Cardiac septum (tissue), 1 donor: ENCODE data around the gene ARHGAP26. TPM values are rescaled to one million over a fixed set of nuclear protein-coding genes. Genes with fewer than 3 reads are reported as not detected.
A peak's percentile ranks its signal among the peaks of the same experiment; 100 is the strongest.

ENCODE experiments used
- DNase-seq: peaks from one replicate; pipeline ENCODE4 v3.0.0-alpha.2; 2020; ENCODE audit warnings: low spot score
- intact Hi-C: fragments of 100-400 bp; cut with DNase I; formaldehyde crosslinking; loops from one replicate; pipeline ENCODE4 v1.14.0; 2022
- total RNA-seq: library from RNA; stranded (reverse); fragmentation: NEBNext Ultra II Directional; extraction: Animal tissue kit (Norgen Biotek cat#: 25700); gene quantifications from one replicate; pipeline ENCODE4 v1.2.1, GENCODE V29; 2021
- donor health status: DM: no; HTN: no; CAD: no.

Gene ARHGAP26
- total RNA-seq, 1 donor from 2014 or later, result 32.0 TPM

DNA sequence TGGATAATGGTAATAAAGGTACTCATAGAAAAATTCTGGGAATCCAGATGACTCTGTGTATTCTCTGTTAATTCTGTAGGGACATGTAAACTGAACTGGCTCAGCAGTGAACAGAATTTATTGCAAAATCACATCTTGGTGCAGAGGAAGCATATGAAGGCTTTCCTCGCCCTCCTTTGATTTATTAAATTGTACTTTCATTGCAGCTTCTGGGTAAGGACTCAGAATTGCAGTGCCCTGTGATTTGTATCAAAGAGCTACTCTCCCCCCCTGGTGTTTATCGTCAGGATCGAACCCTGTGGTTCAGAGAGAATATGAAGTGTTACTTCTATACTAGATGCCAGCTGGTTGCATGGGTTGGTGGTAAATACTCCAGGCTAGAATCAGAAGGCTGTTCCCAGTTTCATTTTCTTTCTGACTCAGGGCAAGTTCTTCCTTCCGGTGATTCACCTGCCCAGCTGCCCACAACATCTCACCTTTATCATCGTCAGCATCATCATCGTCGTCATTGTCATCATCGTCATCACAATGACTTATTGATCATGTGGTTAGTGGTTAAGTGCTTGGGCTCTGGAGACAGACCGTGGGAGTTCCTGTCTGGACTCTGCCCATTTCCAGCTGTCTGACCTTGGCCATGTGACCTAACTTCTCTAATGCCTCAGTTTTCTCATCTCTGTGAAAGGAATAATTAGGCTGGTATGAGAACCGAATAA is 238.8 kb downstream of the ARHGAP26 start:
- no peak for DNase-seq
- intact Hi-C loops, result loop anchor here (10.0 kb wide), 1 partner anchor 816 kb away; no protein-coding TSS in a partner anchor

GRCh38 chr5:143010351-143010750 is 240.2 kb downstream of the ARHGAP26 start:
- DNase-seq, result no peak
- intact Hi-C loops, result no loop called here

DNA sequence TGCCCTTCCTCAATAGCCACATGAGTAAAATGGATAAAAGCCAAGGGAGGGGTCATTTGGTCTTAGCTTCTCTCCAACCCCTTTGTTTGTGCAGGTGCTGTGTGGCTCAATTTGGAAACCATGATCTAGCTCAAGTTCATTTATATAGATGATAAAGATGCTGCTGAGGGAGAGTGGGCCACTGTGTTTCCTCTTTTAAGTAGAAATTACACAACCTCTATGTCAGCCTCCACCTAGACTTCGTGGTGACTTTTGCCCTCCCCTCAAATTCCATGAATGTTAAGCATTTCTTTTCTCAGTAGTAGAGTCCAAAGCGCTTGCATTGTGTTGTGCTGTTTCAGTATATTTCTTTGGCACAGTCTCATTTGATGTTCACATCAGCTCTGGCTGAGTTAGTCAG is 241.4 kb downstream of the ARHGAP26 start:
- intact Hi-C loops, result no loop called here

DNA sequence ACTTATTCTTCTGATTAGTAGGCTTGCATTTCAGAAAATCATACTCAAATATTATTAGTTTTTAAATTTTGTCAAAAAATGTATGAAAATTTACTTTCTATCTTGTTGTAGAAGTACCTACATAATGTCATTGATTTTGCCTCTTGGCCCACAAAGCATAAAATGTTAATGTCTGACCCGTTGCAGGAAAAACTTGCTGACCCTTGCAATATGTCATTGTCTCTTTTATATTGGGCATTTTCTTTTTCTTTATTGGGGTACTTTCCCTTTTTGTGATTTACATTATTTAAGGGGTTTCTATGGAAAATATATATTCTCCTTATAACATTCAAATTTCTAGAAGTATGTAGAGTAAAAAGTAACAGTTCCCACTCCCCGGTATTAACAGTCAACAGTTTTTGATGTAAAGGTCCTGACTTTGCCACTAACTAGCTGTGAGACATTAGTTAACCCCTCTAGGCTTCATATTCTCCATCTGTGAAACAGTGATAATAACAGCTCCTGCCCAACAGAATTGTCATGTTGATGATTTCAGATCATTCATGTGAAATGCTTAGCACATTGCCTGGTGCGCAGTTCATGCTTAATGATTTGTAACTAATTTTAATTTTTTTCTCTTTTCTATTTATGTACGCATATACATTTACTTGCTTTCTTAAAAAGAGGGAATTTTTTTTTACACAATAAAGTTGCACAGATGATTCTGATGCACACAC is 243.2 kb downstream of the ARHGAP26 start:
- DNase-seq, result no peak
- intact Hi-C loops, result no loop called here

More for the DNA sequence above, 241.4 kb downstream of the ARHGAP26 start:
- DNase-seq, result no peak

- intact Hi-C loops, result no loop called here
- no peak for DNase-seq
These were observed 244.0 kb downstream of the ARHGAP26 start for GRCh38 chr5:143014017-143014651.

DNA sequence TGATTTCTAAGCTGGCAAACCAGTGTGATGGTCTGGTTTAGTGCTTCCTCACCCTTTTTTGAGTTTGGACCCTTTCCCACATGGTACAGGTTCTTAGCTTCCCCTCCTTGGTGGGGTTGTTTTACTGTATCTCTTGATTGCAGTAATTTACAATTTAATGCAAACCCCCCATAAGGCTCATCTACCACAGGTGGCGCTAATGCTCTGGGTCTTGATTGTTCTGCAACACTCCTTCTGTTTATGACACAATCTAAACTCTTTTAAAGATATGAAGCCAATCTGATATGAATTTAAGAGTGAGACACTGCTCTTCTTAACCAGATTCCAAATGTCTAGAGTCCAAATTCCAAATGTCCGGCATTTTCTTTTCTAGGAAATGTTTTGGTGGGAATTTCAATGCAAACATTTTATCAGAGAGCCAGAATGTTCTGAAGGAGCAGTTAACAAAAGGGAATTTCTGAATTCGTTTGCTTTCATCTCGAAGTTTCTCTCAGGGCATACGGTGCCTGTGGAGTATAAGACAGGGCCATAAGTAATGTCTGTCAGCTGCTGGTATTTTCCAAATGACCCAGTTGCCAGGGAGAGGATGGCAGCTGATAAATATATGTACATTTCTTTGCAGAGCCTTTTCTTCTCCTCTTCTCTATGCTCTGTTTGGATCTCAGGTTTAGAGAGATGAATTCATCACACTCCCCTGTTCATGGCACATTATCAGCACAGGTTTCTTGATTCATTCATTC is 246.8 kb downstream of the ARHGAP26 start:
- intact Hi-C loops, result no loop called here
- DNase-seq, result no peak

GRCh38 chr5:143017541-143017940 is 247.4 kb downstream of the ARHGAP26 start:
- DNase-seq, result no peak
- intact Hi-C loops, result no loop called here

GRCh38 chr5:143017992-143018391 is 247.8 kb downstream of the ARHGAP26 start:
- DNase-seq, result no peak
- intact Hi-C loops, result no loop called here

GRCh38 chr5:143019157-143019556 is 249.0 kb downstream of the ARHGAP26 start:
- intact Hi-C loops, result no loop called here
- no peak for DNase-seq

DNA sequence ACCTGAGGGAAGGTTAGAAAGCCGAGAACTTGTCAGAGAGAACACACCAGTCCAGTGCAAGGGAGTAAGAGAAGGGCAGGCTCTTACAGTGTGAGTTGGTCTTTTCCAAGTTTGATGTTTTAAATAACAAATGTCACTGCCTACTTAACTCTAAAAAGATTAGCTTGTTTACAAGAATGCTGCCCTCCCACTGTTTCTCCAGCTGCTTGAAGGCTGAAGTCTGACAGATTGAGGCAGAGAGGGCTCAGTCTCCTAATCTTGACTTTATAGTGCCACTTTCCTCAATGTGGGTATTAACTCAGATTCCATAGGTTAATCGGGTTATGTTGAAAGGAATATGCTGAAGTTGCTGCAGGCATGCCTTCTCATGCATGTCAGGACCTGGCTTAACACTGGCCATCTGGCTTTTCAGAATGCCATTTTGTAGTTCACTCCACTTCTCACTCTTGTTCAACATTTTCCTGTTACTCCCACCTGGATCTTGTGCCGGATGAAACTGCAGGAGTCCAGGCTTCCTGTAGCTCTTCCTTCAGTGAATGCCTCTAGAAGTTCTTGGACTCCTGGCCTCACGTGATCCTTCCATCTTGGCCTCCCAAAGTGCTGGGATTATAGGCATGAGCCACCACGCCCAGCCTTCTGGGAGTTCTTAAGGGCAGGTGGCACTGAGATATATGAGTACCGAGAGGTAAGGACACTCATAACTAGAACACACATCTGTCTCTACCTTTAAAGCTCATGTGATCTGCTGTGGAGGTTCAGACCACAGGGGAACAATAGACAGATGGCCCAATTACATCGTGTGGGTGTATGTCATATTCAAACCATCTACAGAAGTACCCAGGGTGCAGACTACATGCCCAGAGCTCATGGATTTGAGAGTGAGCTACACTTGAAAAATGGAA is 249.7 kb downstream of the ARHGAP26 start:
- intact Hi-C loops, result loop anchor here (5.0 kb wide), 1 partner anchor 382 kb away; the partner anchor contains the start of gene NR3C1
- DNase-seq, result no peak

- intact Hi-C loops, result loop anchor here (5.0 kb wide), 1 partner anchor 381 kb away; the partner anchor contains the start of gene NR3C1
- DNase-seq, result no peak
These were observed 251.4 kb downstream of the ARHGAP26 start for GRCh38 chr5:143021595-143021994.

- peak; percentile 87 for DNase-seq
- intact Hi-C loops, result loop anchor here (2.0 to 5.0 kb wide), 2 partner anchors 19 to 379 kb away; partner anchors contain the start of gene NR3C1
These were observed 253.4 kb downstream of the ARHGAP26 start for GRCh38 chr5:143023411-143024096.

DNA sequence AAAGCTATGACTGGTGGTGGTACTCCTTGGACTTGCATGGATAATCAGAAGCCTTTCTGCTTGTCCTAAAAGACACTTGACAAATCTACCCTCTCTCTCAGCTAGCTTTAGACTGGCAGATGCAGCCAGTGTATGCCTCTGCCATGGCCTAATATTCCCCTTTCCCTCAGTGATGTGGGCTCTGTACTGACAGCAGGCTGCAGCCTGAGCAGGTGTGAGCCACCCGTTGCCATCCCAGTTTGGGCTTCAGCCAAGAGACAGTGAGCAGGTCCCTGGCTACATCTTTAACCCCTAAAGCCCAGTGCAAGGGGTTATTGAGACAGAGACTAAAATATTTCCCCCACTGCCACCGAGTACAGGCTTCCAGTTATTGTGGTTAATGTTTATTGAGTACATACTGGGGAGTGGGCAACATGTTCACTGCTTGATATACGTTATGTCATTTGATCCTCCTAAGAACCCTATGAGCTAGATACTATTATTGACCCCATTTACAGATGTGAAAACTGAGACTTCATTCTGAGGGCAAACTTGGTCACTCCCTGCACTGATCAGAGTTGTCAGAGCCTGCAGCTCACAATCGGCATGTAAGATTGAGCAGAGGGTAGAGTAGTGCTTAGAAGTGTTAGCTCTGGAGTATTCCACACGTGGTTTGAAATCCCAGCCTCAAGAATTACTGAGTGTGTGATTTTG is 254.2 kb downstream of the ARHGAP26 start:
- no peak for DNase-seq
- intact Hi-C loops, result loop anchor here (2.0 to 5.0 kb wide), 2 partner anchors 18 to 378 kb away; partner anchors contain the start of gene NR3C1

DNA sequence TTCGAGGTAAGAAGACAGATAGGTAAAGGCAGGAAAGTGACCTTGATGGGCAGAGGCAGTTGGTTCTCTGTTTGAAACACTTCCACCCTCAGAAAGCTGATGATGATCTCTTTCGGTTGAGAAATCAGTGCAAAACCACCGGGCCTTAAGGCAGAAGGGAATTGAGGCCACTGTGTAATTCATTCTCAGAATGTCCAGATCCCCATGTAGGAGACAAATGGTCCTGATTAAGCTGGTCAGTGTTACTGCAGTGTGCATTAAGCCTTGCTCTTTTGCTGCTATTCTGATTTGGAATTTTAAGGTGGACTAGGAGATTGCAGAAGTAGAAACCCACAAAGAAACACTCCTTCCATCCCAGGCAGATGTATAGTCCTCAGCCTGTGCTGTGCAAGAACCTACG is 255.2 kb downstream of the ARHGAP26 start:
- intact Hi-C loops, result loop anchor here (2.0 kb wide), 1 partner anchor 17 kb away; no protein-coding TSS in a partner anchor
- no peak for DNase-seq

GRCh38 chr5:143025971-143026370 is 255.8 kb downstream of the ARHGAP26 start:
- no peak for DNase-seq
- intact Hi-C loops, result loop anchor here (2.0 kb wide), 1 partner anchor 17 kb away; no protein-coding TSS in a partner anchor

DNA sequence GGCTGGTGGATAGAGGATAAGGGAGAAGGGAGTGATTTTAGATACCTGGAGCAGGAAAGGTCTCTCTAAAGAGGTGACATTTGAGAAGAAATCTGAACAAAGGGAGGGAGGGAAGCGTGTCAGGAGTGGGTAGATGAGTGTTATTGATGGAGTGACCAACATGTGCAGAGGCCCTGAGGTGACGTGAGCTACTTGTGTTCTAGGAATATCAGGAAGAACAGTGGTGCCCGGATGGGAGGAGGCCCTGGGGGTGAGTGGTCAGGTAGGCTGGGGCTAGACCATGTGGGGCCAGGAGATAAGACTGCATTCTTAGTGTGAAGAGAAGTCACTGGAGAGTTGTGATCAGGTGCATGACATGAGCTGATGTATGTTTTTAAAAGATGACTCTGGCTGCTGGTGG is 256.2 kb downstream of the ARHGAP26 start:
- no peak for DNase-seq
- intact Hi-C loops, result no loop called here

GRCh38 chr5:143029293-143029692 is 259.1 kb downstream of the ARHGAP26 start:
- intact Hi-C loops, result no loop called here
- DNase-seq, result no peak
